Measurements from ENCODE around the gene CMYA5.
"Not testable (repeated sequence)": the region's sequence is repeated elsewhere in the genome, so short reads cannot be mapped to it uniquely, and the experiment has no call there.

Gene CMYA5

DNA sequence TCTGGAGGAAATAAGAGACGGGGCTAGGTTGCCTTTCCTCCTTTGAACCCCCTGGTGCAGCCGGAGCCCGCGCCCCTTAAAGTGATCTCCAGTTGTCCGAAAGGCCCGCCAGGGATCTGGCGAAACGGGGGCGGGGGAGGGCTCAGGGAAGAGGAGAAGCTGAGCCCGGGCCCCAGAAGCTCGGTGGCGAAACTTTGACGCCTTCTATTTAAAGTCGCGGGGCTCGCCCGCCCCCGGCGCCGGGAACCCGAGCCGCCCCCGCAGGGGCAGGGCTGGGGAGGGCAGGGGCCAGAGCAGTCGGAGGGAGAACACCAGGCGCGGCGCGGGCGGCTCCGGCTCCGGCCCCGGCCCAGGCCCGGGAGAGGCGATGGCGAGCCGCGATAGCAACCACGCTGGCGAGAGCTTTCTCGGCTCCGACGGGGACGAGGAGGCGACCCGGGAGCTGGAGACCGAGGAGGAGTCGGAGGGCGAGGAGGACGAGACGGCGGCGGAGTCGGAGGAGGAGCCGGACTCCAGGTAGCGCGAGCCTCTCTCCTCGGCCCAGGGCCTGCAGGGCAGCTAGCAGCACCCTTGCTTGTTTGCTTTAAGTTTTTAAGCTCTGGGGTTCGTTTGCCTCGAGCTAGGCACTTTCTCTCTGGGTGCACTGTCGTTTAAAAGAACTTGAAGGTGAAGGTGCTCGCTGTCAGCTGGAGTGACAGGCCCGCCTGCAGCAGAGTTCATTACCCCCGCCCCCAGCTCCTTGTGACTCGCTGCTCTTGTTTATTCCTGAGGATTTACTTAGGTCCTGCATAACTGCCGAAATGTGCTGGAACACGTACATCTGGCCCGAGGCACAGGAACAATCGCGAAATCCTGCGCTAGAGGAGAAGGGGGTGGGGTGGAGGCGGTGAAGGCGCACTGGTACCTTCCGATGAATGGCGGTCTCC lies at the start of gene CMYA5:
TSS of gene CMYA5 (plus strand) at position 296 of the 926 bp plus-strand sequence. CDS start at position 368, 72 bp downstream.
- FAIRE-seq: no peak

DNA sequence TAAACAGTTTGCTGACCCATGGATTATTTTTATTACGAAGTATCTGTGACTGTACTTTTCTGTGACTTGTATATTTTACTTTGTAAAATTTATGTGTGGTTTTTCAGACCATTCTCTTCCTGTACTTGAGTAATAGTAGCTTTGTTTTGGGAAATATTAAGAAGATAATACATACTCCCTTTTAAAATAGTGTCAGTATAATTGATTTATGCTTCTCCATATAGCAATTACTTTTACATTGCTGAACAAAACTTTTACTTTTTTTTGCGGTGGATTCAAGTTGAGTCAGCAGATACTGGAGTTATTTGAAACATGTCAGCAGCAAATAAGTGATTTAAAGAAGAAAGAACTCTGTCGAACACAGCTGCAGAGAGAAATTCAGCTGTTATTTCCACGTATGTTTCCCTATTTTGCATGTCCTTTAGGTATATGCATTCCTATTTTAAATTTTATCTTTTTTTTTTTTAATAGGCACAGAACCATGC lies 49.0 kb upstream of the CMYA5 start:
- FAIRE-seq: no peak

DNA sequence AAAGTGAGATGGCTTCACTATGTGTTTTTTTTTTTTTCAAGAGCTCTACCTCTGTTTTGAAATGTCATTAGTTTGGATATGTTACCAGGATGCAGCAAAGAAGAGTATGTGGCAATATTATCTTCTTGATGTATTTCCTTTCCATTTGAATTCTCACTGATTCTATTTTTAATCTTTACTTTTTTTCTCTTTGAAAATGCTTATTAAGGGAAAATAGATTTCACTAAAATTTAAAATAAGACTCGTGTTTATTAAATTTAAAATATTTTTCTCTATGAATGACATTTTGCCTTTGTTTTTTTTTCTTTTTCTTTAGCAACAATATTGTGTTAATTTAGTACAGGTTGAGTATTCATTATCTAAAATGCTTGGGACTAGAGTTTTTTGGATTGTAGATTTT lies 48.2 kb upstream of the CMYA5 start:
- FAIRE-seq: peak; percentile 45

DNA sequence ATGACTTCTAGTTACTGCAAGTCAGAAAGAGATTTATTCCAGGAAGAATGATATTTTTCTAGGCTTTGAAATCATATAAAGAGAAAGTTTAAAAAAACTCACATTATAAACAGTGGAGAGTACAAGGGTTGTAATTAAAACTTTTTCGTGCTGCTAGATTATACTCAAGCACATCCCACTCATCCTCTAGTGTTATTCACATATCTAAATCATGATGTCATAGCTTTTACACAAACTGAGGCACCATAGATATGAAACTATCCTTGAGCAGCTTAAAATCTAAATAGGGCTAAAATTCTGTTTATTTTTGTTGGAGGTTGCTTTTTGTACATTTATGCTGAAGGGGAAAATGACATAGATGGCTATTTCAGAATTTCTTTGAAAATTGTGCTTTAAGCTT lies 47.4 kb upstream of the CMYA5 start:
- no peak for FAIRE-seq

DNA sequence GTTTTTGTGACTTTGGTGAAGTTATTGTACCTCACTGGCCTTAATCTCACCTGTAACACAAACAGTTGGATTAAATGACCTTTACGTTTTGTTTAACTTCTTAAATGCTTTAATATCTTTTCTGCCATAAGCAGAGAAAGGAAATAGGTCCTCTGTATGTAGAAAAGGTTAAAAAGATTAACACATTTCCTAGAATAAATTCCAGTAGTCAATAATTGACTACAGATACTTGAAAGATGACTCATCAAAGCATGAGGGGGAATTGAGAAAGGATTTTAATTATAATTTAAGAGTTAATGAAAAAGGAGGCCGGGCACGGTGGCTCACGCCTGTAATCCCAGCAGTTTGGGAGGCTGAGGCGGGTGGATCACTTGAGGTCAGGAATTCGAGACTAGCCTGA lies 35.8 kb upstream of the CMYA5 start:
- no peak for FAIRE-seq

DNA sequence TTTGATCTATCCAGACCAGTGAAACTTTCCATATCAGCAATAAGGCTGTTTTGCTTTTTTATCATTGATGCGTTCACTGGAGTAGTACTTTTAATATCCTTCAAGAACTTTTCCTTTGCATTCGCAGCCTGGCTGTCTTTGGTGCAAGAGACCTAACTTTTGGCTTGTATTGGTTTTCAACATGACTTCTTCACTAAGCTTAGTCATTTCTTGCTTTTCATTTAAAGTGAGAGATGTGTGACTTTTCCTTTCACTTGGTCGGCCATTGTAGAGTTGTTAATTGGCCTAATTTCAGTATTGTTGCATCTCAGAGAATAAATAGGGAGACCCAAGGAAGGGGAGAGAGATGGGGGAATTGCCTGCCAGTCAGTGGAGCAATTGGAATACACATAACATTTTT lies 26.4 kb upstream of the CMYA5 start:
- no peak for FAIRE-seq

DNA sequence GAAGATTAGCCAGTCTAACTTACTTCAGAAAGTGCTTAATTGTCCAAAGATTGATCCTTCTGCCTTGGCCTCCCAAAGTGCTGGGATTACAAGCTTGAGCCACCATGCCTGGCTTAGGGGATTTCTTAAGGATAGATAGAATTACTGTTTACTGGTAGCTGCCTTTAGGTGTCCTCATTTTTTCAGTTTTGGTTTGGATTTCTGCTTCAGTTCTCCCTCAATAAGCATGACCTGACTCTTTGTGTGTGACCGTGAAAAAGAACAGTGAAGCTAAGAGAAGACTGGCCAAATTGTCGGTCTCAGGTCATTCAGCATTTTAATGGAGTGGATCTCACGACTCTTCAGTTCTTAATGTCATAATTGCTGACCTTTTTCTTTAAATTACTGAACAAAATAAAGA lies 22.9 kb upstream of the CMYA5 start:
- FAIRE-seq: no peak

DNA sequence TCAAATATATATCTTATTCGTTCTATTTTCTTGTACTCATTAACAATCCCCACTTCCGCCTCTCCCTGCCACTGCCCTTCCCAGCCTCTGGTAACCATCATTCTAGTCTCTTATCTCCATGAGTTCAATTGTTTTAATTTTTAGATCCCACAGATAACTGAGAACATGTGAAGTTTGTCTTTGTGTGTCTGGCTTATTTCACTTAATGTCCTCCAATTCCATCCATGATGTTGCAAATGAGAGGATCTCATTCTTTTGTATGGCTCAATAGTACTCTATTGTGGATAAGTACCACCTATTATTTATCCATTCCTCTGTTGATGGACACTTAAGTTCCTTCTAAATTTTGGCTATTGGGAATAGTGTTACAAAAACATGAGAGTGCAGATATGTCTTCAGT lies 17.2 kb upstream of the CMYA5 start:
- no peak for FAIRE-seq

DNA sequence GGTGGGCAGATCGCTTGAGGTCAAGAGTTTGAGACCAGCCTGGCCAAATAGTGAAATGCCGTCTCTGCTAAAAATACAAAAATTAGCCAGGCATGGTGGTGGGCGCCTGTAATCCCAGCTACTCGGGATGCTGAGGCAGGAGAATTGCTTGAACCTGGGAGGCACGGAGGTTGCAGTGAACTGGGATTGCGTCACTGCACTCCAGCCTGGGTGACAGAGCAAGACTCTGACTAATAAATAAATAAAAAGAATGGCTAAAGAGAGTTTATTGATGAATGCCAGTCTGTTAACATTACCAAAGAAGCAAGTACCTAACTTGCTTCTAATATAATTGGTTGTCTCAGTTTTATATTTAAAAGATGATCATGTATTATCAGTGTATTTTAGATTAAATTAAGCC lies 13.3 kb upstream of the CMYA5 start:
- FAIRE-seq: not testable (repeated sequence)

DNA sequence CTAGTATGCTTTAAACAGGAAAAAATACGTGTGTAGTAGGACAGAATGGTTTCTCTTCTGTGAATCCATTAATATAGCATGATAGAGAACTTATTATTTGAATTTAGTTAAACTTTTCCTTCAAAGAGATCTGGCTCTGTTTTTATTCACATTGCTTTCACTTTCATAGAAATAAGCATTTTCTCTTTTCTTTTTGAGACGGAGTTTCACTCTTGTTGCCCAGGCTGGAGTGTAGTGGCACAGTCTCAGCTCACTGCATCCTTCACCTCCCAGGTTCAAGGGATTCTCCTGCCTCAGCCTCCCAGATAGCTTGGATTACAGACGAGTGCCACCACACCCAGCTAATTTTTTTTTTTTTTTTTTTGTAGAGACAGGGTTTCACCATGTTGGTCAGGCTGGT lies 7.5 kb upstream of the CMYA5 start:
- FAIRE-seq: not testable (repeated sequence)

DNA sequence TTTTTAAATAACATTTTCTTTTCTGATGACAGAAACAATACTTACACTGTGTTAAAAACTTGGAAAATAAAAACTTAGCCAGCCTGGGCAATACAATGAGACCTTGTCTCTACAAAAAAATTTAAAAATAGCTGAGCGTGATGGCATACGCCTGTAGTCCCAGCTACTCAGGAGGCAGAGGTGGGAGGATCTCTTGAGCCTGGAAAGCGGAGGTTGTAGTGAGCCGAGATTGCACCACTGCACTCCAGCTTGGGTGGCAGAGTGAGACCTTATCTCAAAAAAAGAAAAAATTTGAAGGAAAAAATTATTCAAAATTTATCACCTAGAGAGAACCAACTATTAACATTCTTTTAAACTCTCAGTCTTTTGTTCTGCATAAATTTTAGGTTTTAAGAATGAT lies 4.9 kb upstream of the CMYA5 start:
- FAIRE-seq: no peak

DNA sequence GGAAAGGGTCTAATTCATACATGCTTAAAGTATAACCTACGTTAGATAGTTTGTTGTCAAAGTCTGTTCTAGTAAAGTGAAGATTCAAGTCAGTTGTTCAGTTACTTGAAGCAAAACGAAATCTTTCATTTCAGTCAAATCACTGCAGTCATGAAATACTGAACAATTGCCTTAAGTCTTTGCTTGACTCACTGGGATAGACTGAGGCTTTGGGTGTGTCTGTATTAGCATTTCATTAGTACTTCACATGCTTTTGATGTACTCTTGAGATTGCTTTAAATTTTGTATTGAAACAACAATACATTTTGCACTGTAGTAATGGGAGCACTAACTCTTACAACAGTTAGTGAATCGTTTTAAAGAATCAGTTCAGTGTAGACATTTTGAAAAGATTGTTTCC lies 4.0 kb upstream of the CMYA5 start:
- no peak for FAIRE-seq

DNA sequence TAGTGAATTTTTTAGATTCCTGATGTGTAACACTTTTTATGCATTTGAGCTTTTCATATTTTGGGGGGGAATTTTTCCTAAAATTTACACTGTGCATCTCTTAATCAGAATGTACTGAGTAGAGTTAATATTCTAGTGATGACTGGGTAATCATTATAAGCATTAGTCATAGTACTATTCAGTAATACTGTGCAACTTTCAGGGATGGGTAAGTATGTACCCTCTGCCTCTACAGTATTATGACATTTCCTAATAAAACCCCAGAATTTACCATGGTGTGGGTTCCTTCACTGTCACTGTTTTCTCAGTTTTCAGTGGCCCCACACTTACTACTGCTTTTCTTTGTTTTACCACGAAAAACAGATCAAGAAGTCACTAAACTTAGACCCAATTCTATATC lies 2.8 kb upstream of the CMYA5 start:
- no peak for FAIRE-seq

DNA sequence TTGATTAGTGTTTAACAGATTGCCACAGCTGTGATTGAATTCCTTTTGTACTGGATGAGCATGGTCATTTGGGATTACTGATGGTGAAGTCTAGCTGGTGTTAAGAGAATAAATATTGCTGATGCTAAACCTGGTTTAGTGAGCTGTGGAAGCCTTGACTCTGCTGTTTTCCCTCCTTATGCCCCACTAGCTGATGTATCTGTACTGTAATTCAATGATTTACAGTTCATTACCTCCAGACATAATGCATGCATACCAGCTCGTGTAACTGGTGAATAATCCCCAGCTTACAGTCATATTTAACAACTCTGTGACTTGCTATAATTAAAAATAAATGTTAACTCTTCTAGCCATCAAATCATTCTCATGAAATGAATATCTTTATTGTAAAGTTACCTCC lies 1.7 kb upstream of the CMYA5 start:
- FAIRE-seq: no peak

DNA sequence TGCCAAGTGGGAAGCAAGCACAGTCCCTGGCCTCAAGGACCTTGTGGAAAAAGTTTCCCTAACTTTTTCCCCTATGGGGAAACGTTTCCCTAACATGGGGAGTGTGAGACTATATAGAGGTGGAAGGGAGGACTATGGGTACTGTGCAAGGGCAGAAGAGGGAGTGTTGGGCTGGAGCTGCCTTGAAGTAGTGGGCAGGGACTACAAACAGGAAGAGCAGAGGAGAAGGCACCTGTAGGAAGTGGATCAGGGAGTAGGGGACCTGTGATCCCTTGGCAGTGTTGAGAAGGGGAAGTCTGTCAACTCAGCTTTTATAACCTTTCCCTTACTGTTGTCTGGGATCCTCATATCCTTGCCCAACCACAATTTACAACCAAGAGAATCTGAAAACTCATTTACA lies 1.4 kb downstream of the CMYA5 start:
- no peak for FAIRE-seq

DNA sequence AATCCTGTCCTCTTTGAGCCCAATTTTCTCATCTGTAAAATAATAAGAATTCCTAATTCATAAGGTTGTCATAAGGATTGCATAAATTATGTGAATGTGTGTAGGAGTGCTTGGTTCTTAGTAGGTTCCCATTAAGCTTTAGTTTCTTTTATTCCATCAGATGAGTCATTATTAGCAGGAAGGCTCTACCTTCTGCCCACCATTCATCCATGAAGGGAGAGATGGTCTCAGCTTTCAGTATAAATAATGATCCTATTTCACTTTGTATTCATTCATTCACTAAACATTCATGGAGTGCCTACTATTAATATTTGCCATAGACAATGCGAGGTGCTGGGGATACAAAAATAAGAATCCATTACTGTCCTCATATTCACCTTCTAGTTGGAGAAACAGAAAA lies 3.0 kb downstream of the CMYA5 start:
- no peak for FAIRE-seq

DNA sequence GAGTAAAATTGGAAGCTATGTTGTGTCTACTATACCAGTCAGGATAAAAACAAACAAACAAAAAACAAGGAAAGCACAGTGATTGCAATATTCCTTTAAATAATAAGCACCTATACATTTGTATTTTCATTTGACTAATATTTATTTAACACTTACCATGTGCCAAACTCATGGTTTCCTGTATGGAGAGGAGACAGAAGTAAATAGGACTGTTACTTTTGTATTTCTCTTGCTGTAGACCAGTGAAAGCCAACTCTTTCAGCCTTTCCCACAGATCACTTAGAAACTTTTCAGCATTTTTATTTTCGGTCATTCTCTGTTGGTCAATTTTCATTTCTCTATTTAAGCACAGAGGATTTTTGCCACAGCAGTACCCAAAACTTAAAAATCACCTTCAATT lies 4.5 kb downstream of the CMYA5 start:
- no peak for FAIRE-seq

DNA sequence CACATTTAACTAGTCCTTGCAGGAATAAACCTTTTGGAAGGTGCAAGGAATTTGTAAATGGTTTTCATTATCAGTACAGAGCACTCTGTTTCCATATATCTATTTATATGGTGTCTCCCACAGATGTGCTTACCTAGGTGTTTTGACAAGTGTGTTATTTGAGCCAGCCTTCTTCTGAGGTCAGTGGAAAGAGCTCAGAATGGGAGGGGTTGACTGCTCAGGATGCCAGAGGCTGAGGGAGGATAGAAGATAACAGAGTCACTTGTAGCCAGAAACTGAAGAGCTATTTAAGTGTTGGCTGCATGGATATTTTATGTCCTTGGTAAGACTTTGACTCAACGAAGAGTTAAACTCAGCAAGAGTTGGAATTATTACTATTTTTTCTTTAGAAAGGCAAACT lies 5.0 kb downstream of the CMYA5 start:
- FAIRE-seq: no peak

DNA sequence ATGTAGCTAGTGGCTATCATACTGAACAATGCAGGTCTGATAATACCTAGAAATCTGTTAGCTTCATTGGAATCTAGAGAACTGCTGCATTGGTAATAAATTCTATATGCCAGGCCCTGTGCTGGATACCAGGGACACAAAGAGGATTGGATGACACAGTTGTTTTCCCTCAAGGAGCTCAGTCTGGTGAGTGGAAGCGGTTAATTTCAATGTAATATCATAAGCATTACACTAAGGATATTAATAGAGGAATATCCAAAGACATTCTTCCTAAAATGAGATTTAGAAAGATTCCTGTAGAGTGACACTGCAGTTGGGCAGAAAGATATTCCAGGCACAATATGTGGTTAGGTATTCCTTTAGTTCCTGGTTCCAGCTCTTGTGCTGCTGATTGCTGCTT lies 5.9 kb downstream of the CMYA5 start:
- no peak for FAIRE-seq

DNA sequence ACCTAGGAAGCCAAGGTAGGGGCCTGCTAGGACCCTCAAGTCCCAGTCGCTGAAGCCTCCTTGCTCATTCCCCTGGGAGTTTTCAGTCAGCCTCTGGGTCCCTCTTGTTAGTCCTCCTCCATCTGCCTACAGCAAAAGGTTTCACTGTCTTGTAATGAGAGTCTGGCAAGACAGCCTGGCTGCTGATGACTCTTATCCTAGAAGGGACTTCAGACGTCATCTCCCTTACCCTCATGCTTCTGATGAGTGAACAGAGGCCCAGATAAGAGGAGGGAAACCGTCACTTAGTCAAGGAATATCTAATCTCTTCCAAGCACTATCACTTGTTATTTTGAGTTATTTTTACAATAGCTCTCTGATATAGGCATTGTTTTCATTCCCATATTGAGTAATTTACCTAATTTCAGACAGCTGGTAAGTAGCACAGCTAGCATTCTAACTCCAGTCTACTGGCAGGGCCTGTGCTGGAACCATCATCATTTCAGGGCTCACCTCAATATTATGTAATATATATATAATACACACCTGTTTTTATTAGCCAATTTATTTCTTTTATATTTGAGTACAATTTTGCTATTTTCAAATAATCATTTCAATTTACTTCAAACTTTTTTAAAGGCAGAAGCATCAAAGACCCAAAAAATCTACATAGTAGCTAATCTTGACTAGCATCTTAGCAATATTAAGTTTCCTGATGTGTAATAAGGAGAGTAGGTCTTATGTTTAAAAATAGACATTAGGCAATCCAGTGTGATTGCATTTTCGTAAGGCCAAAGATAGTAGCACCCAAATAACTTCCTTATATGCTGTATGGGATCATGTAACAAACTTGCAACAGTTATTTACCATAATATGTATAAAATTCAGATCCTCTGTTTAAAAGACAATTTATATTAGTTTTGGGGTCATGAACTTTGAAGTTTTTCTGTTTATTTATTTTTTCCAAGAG lies 7.9 kb downstream of the CMYA5 start:
- peak; percentile 21 for FAIRE-seq

DNA sequence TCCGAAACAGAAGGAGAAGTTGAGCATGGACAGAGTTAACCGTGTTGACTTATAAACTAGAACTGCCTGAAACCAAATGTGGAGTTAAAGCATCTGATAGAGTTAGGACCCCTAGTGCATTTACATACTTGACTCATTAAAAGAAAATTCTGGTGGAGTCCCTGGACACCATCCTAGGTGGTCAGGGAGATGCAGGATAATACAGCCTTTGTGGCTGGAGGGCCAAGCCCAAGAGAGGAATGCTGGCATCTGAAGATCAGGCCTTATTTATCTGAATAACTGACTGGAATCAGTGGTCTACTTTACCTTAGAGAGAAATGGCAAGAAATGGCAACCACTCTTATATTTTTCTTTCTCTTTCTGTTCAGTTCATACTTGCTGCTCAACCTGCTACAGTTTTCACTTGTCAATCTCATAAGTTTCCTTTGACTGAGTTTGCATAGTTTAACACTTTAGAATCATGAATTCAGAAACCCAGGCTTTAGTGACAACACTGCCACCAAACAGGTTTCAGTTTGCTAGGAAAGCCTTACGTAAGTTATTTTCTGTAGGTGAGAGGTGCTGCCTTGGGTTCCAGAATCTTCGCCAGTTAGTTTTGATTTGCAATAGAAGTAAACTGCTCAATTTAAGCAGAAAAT lies 10.2 kb downstream of the CMYA5 start:
- FAIRE-seq: no peak

DNA sequence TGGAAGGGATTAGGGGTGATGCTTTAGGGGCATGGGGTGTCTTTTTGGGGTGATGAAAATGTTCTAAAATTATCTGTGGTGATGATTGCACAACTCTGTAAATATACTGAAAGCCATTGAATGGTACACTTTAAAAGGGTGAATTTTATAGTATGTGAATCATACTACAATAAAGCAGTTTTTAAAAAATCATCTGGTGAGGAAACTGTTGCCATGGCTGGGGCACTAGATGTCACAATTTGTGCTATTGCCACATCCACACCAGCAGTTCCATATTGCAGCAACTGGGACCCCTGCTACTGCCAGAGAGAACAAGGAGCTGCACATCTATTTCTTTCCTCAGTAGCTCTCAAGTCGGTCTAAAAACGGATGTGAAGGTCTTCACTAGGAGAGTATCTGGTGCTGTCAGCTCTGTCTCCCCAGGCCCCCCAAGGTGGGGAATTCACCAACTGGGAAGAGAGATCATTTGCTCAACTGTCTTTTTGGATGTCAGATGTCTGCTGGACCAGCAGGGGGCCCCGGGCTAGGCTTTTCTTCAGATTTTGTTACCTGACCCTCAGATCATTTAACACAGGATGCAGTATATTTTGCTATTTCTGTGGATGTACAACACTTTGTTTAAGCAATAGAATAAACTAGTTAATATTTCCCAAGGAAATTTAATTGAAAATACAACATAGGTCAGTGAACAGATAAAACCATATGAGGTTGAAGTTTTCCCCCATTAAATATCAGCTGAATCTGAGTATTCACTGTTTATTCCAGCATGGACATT lies 13.2 kb downstream of the CMYA5 start:
- FAIRE-seq: no peak

DNA sequence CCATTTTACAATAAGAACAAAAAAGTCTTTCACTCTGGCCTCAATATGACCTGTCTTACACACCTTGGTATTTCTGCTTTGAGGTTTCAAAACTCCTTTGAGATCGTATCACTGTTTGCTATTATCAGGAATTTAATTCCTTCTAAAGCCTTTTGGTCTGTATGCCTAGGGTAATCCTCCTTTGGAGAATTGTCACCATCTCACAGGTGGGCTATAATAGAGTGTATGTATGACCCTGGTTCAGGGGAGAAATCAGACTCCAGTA lies 13.7 kb downstream of the CMYA5 start:
- FAIRE-seq: no peak
